ENCODE measurements around the gene CDHR5.

GRCh38 chr11:568306-569157 lies 56.2 kb downstream of the CDHR5 start:
- no peak for TF ChIP-seq CTCF (IDR thresholded peaks at IDR 0.05; ENCODE audit: borderline replicate concordance, extremely low read depth, low read length, poor library complexity, severe bottlenecking)
- no peak for TF ChIP-seq EZH2 (IDR thresholded peaks at IDR 0.05; ENCODE audit: borderline replicate concordance, low read depth, low read length, severe bottlenecking)
